HG02642 (cell line): ENCODE data around the gene CFAP20.

ENCODE experiments used
- ATAC-seq: cut with Tn5 transposase; IDR thresholded peaks from one replicate; pipeline ENCODE4 v1.9.1; 2021; ENCODE audit warnings: mild to moderate bottlenecking; ENCODE audit not compliant: unreplicated experiment, poor library complexity

Gene CFAP20

DNA sequence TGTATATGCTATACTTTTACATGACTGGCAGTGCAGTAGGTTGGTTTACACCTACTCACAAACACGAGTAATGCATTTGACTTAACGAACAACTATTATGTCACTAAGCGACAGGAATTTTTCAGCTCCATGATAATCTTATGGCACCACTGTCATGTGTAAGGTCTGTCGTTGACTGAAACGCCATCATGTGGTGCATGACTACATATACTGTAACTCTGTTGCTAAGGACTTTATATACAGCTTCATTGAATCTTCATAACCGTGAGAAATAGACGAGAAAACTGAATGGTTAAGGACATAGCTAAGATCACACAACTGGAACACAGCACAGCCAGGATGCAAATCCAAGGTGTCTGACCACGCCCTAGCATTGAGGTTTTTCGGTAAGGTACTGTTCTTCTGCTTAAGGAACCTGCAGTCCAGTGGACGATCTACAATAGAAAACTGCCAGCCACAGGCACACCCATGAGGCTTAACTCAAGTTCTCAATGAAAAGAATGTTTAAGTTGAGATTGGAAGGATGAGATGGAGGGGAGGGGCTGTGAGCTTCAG lies 3.3 kb downstream of the CFAP20 start:
- no peak for ATAC-seq

DNA sequence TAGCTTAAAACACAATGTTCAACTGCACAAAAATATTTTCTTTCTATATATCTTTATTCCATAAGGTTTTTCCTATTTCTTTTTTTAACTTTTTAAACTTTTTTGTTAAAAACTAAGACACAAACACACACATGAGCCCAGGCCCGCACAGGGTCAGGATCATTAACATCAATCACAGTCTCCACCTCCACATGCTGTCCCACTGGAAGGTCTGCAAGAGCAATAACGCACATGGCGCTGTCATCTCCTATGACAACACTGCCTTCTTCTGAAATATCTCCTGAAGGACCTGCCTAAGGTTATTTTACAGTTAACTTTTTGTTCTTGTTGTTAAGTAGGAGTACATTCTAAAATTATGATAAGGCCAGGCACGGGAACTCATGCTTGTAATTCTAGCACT lies 4.1 kb downstream of the CFAP20 start:
- ATAC-seq: no peak

DNA sequence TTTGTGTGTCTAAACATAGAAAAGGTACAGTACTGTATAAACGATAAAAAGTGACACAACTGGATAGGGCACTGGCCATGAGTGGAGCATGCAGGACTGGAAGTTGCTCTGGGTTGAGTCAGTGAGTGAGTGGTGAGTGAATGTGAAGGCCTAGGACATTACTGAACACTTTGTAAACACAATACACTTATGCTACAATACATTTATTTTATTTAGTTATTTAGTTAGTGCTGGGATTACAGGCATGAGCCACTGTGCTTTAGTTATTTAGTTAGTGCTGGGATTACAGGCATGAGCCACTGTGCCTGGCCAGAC lies 4.6 kb downstream of the CFAP20 start:
- ATAC-seq: no peak

DNA sequence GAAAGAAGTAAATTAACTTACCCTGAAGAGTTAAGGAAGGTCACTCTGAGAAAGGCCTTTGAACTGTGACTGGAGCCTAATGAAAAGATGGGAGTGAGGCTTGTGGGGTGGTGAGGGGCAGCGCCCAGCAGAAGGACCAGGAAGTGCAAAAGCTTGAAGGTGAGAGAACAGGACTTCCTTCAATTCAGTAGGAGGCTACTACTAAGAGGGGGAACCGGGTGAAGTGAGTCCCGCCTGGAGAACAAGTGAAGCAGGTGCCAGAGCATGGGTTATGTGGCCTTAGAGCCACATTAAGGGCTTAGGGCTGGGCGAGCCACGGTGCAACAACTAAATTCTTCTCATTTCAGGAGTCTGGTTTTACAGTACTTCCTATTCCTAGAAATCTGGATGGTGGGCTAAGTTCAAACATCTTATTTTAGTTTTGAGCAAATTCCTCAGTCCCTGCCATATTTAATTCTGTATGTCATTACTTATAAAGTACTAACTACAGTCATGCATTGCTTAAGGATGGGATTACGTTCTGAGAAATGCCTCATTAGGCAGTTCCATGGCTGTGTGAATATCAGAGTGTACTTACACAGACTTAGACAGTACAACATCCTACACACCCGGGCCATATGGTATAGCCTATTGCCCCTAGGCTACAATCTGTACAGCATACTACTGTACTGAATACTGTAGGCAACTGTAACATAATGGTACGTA lies 5.1 kb downstream of the CFAP20 start:
- ATAC-seq: no peak

DNA sequence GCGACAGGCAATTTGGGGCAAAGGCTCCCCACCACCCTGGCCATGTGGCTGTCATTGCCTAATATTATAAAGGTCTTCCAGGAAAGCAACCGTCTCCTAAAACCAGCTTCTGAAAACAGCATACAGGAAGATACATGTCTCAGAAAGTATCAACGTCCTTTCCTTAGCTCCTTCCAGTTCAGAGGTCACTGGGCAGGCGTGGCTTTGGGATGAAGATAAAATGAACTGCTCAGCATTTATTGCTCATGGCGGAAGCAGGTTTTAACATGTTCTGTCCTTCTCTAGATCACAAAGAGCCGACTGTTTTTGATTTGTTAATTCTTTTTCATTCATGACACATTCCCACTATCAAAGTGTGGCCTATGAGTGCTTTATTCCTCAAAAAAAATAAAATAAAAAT lies 8.0 kb downstream of the CFAP20 start:
- no peak for ATAC-seq

DNA sequence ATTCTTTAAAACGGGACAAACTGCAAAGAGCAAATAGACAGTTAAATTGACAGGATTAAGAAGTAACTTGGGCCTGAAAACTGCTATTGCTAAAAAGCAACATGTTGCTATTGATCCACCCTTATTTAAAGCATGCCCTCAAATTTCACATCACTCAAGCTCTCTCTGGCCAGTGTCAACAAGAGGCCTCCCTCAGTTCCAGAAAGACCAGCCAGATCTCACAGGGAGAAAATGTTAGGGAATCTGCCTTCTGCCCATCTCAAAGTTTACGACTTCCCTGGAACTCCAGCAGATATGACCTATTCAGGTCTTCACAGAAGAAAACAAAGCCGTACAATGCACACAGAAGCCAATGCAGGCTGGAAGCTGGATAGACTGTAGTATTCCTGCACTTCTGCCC lies 8.9 kb downstream of the CFAP20 start:
- ATAC-seq: no peak

DNA sequence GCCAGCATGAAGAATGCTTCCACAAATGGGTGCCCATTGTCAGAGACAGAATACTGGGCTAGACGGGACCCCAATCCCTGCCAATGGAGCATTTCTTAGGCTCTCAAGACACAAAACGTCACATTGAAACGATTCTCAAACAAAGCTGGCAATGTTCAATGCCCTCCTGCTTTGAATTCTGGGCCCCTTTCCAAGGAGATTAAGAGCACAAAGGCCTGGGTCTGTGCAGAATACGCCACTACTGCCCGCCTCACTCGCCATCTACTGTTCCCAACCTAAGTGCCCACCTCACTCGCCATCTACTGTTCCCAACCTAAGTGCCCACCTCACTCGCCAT lies 9.7 kb downstream of the CFAP20 start:
- no peak for ATAC-seq

DNA sequence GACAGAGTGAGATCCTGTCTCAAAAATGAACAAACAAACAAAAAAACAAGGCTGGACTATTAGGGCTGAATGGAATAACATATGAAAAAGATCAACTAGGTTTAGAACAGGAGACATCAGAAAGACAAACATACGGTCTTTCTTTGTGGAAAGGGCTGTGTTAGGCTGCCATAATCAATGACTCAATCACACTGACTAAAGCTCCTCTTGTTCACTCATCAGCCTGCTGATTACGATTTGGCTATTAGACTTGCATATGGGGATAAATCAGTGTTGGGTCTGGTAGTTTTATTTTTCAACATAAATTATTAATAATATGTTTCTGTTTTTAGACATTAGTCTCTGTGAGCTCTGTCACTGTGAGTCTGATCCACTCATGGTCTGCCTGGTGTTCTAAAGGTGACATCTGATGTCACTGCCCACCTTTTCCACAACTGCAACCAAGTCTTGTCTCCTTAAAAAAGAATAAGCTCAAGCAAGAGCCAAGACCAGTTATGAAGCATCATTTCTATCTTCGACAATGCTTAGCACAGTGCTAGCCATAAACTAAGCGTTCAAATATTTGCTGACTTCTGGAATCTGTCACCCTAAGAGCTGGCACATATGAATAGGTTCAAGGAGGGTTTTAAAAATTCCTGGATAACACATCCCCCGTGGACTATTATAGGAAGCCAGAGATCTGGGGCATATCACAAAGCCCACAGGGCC lies 10.2 kb downstream of the CFAP20 start:
- ATAC-seq: no peak

DNA sequence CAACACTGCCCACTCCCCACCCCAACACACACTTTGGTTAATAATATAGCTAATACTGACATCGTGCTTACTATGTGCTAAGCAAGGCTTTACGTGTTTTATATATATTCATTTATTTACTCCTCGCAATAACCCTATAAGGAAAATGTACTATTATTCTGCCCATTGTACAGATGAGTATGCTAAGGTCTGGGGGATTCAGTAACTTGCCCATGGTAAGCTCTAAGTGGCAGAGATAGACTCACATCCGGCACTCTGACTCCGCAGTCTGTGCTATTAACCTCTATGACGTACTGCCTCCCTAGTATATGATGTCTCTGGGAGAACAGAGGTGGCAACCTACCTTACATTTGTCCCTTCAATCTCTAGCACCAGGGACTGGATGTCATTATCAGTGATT lies 12.7 kb downstream of the CFAP20 start:
- no peak for ATAC-seq

DNA sequence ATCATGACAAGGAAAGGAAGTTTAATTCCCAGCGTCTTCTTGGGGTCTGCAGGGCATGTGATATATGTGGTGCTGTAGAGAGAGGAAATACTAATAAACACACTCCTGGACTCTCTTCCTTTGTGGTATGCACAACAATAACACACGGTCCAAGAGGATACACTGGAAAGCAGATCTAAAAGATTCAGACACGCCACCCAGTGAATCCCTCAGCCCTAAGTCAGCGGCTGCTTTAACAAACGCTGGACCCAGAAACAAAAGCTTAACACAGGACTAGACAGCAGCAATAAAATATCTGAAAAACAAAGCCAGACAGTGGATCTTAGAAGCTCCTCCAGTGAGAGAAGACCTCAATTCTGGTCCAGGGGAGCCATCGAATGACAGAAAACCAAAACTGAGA lies 13.1 kb downstream of the CFAP20 start:
- no peak for ATAC-seq

DNA sequence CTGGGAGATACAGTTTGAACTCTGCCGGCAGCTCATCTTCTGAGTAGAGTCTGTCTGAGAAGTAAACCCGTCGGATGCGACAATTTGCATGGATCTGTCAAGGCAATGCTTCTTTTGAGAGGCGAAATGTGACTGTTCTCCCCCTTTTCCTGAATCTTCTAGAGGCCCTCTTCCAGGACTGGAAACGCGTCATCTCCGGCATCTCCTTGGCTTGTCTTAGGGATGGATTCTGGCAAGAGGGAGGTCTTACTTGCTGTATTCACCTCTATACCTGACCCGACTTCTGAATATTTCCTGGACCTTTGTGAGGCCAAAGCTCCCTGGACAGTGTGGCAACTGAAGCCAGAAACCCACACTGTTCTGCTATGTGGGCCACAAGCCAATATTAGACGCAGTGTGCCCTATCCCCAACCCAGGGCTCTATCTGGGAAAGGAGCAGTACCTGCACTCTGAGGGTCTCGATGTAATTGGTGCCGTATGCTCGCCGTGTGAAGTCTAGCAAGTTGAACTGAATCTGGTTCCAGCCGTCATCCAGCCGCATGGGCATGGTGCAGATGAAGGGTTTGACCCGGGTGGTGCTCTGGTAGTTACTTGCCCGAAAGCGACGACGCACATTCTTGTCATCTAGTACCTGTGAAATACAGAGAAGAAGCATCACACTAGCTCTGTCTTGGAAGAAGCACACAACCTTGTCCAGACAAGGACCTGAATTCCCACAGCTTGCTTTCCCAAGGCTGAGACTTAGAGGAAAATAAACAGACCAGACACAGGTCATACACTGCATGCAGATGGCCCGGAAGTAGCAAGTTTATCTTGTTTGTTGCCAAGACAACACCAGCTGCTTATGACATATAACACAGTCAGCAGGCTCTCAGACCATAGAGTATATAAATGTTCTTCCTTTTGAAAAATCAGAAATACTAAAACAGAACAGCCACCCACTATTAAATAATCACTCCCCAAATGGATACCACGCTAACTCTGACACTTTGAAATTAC lies 14.1 kb downstream of the CFAP20 start:
- ATAC-seq: no peak

DNA sequence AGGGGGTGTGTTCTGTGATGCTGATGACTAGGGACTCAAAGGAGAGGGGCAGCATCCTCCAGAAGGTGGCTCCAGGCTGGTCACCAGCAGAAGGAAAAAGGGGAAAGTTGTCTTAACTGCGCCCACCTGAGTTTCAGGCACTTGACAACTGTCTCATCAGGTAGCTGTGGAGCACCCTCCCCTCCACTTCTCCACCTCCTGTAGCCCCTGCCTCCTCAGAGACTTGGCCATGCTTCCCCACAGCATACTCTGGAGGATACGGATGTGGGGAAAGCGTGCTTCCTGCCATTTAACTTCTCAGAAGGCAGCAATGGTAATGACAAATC lies 17.9 kb downstream of the CFAP20 start:
- ATAC-seq: no peak

DNA sequence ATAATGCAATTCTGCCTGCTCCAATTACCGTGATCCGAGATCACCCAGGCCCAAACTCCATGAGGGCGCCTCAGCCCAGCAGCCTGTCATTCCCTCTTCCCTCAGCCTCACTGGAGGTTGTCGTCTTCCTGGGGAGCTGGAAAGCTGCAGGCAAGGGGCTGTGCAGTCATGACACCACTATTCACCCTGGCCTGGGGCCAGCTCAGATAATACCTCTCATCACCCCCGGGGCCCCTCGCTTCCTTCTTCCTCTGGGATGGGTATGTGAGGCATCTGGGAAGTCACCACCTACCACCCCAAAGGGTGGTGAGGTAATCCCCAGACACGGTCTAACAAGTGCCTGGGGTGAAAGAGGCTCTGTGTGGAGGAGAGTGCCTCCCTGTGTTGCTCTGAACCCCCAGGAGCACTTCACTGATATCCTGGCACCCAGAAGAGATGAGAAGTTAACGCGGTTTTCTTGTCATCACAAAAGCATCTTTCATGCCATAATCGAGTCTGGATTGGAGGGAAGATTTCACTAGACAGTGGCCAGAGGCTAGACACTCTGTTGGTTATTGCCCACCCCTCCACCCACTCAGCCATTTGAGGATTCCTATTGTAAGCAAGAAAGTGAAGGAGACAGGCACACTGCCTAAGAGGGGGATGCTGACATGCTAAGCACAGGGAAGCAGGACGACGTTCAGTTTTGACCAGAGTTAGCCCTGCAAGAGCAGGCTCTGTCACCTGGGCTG lies 18.4 kb downstream of the CFAP20 start:
- no peak for ATAC-seq

DNA sequence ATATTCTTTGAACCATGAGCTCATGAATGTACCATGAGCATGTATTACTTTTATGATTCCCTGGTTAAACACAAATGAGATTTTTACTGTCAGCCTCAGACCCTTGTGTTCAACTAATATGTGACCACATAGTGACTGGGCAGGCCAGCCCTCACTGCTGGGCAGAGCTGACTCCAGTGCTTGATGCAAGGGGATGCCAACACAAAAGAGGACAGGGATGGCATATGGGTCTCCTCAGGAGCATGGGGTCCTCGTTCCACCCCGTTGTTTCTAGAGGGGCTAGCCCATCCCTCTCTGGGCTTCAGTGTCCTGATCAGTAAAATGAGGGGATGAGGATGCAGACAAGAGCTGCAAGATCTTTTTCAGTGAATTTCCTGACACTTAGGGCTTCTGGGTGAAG lies 19.3 kb downstream of the CFAP20 start:
- no peak for ATAC-seq

DNA sequence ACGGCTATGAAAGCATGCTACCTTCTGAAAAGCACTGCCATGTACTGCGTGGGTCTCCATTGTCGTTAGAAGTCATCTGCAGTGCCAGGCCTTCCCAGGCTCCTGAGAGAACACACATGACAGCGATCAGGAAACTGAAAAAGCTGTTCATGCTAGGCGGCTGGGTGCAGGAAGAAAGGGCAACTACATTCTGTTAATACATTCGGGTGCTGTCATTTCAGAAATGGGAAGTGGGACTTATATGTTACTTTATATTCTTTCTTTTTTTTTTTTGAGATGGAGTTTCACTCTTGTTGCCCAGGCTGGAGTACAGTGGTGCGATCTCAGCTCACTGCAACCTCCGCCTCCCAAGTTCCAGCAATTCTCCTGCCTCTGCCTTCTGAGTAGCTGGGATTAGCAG lies 19.9 kb downstream of the CFAP20 start:
- no peak for ATAC-seq

DNA sequence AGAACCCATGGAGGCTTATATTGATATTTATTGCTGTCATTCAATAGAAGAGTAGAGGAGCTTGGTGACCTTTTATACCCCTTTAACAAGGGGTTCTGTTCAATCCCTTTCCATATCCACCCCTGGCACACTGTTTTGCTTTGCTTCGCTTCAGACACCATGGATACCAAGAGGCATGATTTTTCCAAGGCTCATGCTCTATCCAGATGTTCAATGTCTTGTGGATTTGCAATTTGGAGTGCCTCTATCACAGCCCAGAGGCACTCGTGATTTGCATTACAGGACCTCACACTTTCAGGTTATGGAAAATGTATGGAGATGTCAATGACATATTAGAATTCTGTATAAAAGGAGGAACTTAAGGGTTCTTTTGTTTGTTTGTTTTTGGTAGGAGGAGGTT lies 21.5 kb downstream of the CFAP20 start:
- ATAC-seq: no peak

DNA sequence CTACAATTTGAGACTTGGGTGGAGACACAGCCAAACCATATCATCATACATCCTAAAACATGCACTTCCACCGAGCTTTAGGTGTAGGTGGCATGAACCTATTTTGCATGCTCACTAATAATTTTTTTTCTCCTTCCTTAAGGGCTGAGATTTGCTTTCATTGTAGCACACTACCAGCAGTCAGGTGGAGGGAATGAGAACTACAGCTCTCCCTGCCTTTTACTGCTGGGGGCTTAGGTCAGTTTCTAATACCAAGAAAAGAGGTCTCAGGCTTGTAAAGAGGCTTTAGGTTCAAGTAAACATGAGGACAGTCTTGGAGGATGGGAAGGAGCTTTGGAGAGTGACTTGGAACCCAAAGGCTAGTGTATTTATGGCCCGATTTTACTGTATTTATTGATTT lies 22.0 kb downstream of the CFAP20 start:
- no peak for ATAC-seq

DNA sequence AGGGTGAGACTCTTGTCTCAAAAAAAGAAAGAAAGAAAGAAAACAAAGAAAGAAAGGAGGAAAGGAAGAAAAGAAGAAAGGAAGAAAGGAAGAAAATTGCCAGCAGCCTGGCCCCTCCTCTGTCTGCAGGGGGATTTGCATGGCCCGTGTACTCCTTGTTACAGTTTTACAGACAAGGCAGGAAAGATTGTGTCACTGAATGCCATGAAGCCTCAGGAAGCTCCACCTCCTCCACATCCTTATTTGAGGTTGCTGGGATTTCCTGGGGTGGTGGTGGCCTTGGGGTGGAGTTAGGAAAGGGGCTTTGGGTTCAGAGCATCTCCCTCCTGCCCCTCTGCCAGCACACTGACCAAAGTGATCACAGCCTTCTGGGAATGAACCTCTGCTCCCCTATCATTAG lies 23.6 kb downstream of the CFAP20 start:
- ATAC-seq: no peak

DNA sequence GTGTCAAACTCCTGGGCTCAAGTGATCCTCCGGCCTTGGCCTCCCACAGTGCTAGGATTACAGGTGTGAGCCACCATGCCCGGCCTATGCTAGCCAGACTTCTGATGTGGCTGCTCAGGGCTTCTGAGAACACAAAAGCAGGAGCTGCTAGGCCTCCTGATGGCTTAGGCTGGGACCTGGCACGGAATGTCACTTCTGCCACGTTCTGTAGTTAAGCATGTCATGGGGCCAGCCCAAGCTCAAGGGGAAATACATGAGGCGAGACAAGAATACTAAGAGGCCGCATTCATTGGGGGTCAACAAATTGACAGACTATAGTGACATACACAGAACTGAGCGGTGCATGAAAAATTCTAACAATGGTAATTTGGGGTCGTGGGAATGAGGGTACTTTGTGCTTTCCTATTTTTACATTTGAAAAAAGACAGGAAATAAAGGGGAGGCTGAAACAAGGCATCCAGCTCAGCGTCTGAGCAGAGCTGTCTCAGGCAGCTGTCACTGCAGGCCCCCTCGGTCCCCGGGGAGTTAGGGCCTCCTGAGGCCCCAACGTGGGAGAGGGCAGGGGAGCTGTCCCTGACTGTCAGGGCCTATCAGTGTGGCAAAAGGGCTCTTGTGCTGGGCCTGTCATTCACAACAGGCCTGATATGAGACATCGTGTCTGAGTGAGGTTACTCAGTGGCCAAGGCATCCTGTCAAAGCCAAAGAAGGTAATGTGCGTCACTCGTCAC lies 26.4 kb downstream of the CFAP20 start:
- no peak for ATAC-seq

DNA sequence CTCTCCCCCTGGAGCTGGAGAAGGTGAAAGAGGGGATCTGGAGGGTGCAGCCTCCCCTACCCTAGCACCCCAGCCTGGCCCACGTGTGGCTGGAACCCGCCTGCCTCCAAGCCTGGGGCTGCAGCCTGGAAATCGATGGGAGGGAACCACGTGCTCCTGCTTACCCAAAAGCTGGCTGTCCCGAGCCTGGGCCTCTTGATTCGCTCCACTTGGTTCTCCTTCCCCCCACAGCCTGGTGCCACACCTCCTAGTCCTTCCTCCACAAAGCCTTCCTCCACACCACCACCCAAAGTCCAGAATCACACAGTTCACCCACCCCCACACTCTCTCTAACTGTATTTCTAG lies 29.3 kb downstream of the CFAP20 start:
- ATAC-seq: no peak
